ENCODE measurements around the gene DRGX. TPM values are rescaled to one million over a fixed set of nuclear protein-coding genes. Genes with fewer than 3 reads are reported as not detected.

The DRGX gene
- total RNA-seq, 2 donors from 2014 or later: not detected

GRCh38 chr10:49417311-49418052 lies 21.6 kb upstream of the DRGX start:
- DNase-seq (no peak), ATAC-seq (no peak)
- Mint-ChIP-seq H3K27me3 (peaks cover 28% of the 10 kb centered on the region), H3K4me1 (no peaks in the 10 kb centered on the region), H3K36me3 (ENCODE audit: low read depth) (no peaks in the 10 kb centered on the region), H3K27ac (no peak overlapping the region), H3K4me3 (no peak overlapping the region)
- no peaks in the 10 kb centered on the region for H3K9me3 ChIP-seq (ENCODE audit: control insufficient read depth, low read length, poor library complexity, severe bottlenecking)

- Mint-ChIP-seq H3K27ac (no peak overlapping the region), H3K4me1 (no peaks in the 10 kb centered on the region)
- H3K9me3 ChIP-seq (ENCODE audit: control insufficient read depth, low read length, poor library complexity, severe bottlenecking): no peaks in the 10 kb centered on the region
Measured at GRCh38 chr10:49415846-49416245, 20.0 kb upstream of the DRGX start.

GRCh38 chr10:49415109-49415508 lies 19.2 kb upstream of the DRGX start:
- DNase-seq: no peak
- no peaks in the 10 kb centered on the region for H3K9me3 ChIP-seq (ENCODE audit: control insufficient read depth, low read length, poor library complexity, severe bottlenecking)
- H3K4me3 Mint-ChIP-seq: no peak overlapping the region
- H3K4me1 Mint-ChIP-seq: no peaks in the 10 kb centered on the region
- H3K27me3 Mint-ChIP-seq: peaks cover 51% of the 10 kb centered on the region
- ATAC-seq: no peak
- H3K27ac Mint-ChIP-seq: no peak overlapping the region
- H3K36me3 Mint-ChIP-seq (ENCODE audit: low read depth): no peaks in the 10 kb centered on the region

More at GRCh38 chr10:49415846-49416245, 20.0 kb upstream of the DRGX start:
- no peaks in the 10 kb centered on the region for H3K36me3 Mint-ChIP-seq (ENCODE audit: low read depth)
- ATAC-seq (no peak), DNase-seq (no peak)
- H3K4me3 Mint-ChIP-seq: no peak overlapping the region
- H3K27me3 Mint-ChIP-seq: peaks cover 44% of the 10 kb centered on the region

GRCh38 chr10:49414496-49414895 lies 18.6 kb upstream of the DRGX start:
- no peak overlapping the region for H3K4me3 Mint-ChIP-seq
- H3K27ac Mint-ChIP-seq: no peak overlapping the region
- no peaks in the 10 kb centered on the region for H3K4me1 Mint-ChIP-seq
- DNase-seq (no peak), ATAC-seq (no peak)
- no peaks in the 10 kb centered on the region for H3K9me3 ChIP-seq (ENCODE audit: control insufficient read depth, low read length, poor library complexity, severe bottlenecking)
- no peaks in the 10 kb centered on the region for H3K36me3 Mint-ChIP-seq (ENCODE audit: low read depth)
- H3K27me3 Mint-ChIP-seq: peaks cover 57% of the 10 kb centered on the region

- peaks cover 3% of the 10 kb centered on the region for H3K4me1 Mint-ChIP-seq
- H3K27me3 Mint-ChIP-seq: peaks cover 72% of the 10 kb centered on the region
- H3K36me3 Mint-ChIP-seq (ENCODE audit: low read depth): no peaks in the 10 kb centered on the region
- H3K27ac Mint-ChIP-seq: no peak overlapping the region
- ATAC-seq: no peak
- no peak for DNase-seq
- H3K4me3 Mint-ChIP-seq: no peak overlapping the region
- no peaks in the 10 kb centered on the region for H3K9me3 ChIP-seq (ENCODE audit: control insufficient read depth, low read length, poor library complexity, severe bottlenecking)
Measured at GRCh38 chr10:49412571-49412970, 16.7 kb upstream of the DRGX start.

GRCh38 chr10:49410365-49411074 lies 14.6 kb upstream of the DRGX start:
- DNase-seq: no peak
- H3K27me3 Mint-ChIP-seq: peaks cover 81% of the 10 kb centered on the region
- no peaks in the 10 kb centered on the region for H3K9me3 ChIP-seq (ENCODE audit: control insufficient read depth, low read length, poor library complexity, severe bottlenecking)
- no peaks in the 10 kb centered on the region for H3K36me3 Mint-ChIP-seq (ENCODE audit: low read depth)
- H3K4me3 Mint-ChIP-seq: no peak overlapping the region
- H3K27ac Mint-ChIP-seq: no peak overlapping the region
- H3K4me1 Mint-ChIP-seq: peaks cover 3% of the 10 kb centered on the region
- no peak for ATAC-seq

- no peak overlapping the region for H3K4me3 Mint-ChIP-seq
- H3K36me3 Mint-ChIP-seq (ENCODE audit: low read depth): no peaks in the 10 kb centered on the region
- no peak overlapping the region for H3K27ac Mint-ChIP-seq
- ATAC-seq (no peak), DNase-seq (no peak)
- H3K4me1 Mint-ChIP-seq: peaks cover 3% of the 10 kb centered on the region
- peaks cover 81% of the 10 kb centered on the region for H3K27me3 Mint-ChIP-seq
- no peaks in the 10 kb centered on the region for H3K9me3 ChIP-seq (ENCODE audit: control insufficient read depth, low read length, poor library complexity, severe bottlenecking)
Measured at GRCh38 chr10:49409755-49410154, 13.9 kb upstream of the DRGX start.

- H3K9me3 ChIP-seq (ENCODE audit: control insufficient read depth, low read length, poor library complexity, severe bottlenecking): no peaks in the 10 kb centered on the region
- Mint-ChIP-seq H3K27ac (no peak overlapping the region), H3K4me3 (no peak overlapping the region), H3K27me3 (peaks cover 84% of the 10 kb centered on the region), H3K4me1 (peaks cover 3% of the 10 kb centered on the region), H3K36me3 (ENCODE audit: low read depth) (peaks cover 2% of the 10 kb centered on the region)
- DNase-seq (no peak), ATAC-seq (no peak)
Measured at GRCh38 chr10:49408519-49409306, 12.8 kb upstream of the DRGX start.

GRCh38 chr10:49407552-49408137 lies 11.8 kb upstream of the DRGX start:
- Mint-ChIP-seq H3K4me1 (peaks cover 3% of the 10 kb centered on the region), H3K27me3 (peaks cover 90% of the 10 kb centered on the region), H3K4me3 (no peak overlapping the region), H3K36me3 (ENCODE audit: low read depth) (peaks cover 6% of the 10 kb centered on the region), H3K27ac (no peak overlapping the region)
- peak; percentile 81 for ATAC-seq
- H3K9me3 ChIP-seq (ENCODE audit: control insufficient read depth, low read length, poor library complexity, severe bottlenecking): no peaks in the 10 kb centered on the region
- DNase-seq: peak; percentile 46 to 69 (median 49)

- Mint-ChIP-seq H3K27me3 (peaks cover 90% of the 10 kb centered on the region), H3K4me3 (no peak overlapping the region), H3K4me1 (peaks cover 3% of the 10 kb centered on the region), H3K36me3 (ENCODE audit: low read depth) (peaks cover 6% of the 10 kb centered on the region), H3K27ac (no peak overlapping the region)
- no peaks in the 10 kb centered on the region for H3K9me3 ChIP-seq (ENCODE audit: control insufficient read depth, low read length, poor library complexity, severe bottlenecking)
- DNase-seq (no peak), ATAC-seq (no peak)
Measured at GRCh38 chr10:49407151-49407550, 11.3 kb upstream of the DRGX start.

GRCh38 chr10:49404321-49404878 lies 8.5 kb upstream of the DRGX start:
- Mint-ChIP-seq H3K36me3 (ENCODE audit: low read depth) (peaks cover 6% of the 10 kb centered on the region), H3K4me3 (no peak overlapping the region), H3K4me1 (peaks cover 3% of the 10 kb centered on the region), H3K27me3 (peaks cover 86% of the 10 kb centered on the region), H3K27ac (no peak overlapping the region)
- ATAC-seq (no peak), DNase-seq (no peak)
- H3K9me3 ChIP-seq (ENCODE audit: control insufficient read depth, low read length, poor library complexity, severe bottlenecking): no peaks in the 10 kb centered on the region

GRCh38 chr10:49403363-49403762 lies 7.5 kb upstream of the DRGX start:
- ATAC-seq (no peak), DNase-seq (no peak)
- peaks cover 89% of the 10 kb centered on the region for H3K27me3 Mint-ChIP-seq
- peaks cover 6% of the 10 kb centered on the region for H3K36me3 Mint-ChIP-seq (ENCODE audit: low read depth)
- H3K27ac Mint-ChIP-seq: no peak overlapping the region
- no peak overlapping the region for H3K4me3 Mint-ChIP-seq
- no peaks in the 10 kb centered on the region for H3K9me3 ChIP-seq (ENCODE audit: control insufficient read depth, low read length, poor library complexity, severe bottlenecking)
- peaks cover 8% of the 10 kb centered on the region for H3K4me1 Mint-ChIP-seq

GRCh38 chr10:49400365-49400764 lies 4.5 kb upstream of the DRGX start:
- Mint-ChIP-seq H3K27me3 (peaks cover 84% of the 10 kb centered on the region), H3K4me3 (no peak overlapping the region), H3K27ac (no peak overlapping the region), H3K4me1 (peaks cover 7% of the 10 kb centered on the region), H3K36me3 (ENCODE audit: low read depth) (peaks cover 10% of the 10 kb centered on the region)
- no peak for DNase-seq
- no peak for ATAC-seq
- H3K9me3 ChIP-seq (ENCODE audit: control insufficient read depth, low read length, poor library complexity, severe bottlenecking): peaks cover 2% of the 10 kb centered on the region
